Midbrain (tissue), 1 donor: ENCODE data around the gene TP53I11.

Experiments used
- DNase-seq: peaks from one replicate; lab custom pipeline; 2025; lab: John Stamatoyannopoulos, UW

TP53I11 gene

DNA sequence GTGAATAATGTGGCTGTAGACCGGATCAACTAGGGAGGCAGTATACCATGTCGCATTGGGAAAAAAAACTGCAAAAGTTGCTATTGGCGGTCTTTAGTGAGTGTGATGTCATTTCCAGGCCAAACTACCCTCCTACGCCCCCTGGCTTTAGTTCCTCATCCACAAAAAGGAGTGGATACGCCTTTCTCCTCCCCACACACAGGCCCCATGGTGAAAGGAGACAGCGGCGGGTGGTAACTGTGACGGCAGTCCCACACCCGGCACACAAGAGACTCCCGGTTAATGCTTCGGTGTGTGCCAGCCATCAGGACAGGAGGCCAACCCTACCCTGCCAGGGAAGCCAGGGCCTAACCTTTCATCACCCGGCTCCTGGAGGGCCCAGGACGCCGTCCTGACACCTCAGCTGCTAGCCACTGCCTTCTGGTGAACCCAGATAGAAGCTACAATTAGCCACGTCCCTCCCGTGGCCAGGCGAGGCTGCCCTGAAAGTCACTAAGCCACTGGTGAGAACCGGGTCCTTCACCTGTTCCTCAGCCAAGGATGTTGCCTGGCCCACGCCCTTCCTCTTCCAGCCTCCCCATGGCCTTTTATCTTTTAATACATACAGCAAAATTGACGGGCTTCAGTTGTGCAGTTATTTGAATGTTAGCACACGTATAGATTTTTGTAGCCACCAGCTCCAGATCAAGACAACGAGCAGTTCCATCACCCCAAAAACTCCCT is 10.8 kb downstream of the TP53I11 start:
- DNase-seq, result no peak

DNA sequence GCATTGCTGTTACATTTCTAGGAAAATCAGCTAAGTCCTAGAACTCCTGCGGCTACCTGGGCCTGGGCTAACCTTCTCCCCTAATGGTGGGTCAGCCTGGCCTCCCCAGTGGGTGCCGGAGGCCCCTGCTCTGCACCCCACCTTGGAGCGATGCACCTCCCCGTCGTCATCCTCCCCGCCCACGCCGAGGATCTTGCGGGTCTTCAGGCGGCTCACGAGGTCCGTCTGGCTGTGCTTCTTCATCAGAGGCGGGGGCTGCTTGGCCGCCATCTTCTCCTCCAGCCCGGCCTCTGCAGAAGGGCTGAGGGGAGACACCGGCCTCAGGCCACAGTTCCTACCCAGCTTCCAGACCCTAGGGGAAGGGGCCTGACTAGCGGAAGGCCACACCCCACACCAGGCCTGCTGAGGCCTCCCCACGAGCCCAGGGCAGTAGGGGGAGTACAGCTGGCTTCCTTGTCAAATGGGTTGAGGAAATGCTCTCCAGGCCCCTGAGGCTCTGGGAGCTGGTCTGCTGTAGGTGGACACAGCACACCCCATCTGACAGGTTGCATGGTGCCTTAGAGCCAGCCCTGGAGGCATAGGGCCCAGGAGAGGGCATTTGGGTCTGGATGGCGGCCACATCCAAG is 12.5 kb downstream of the TP53I11 start:
- DNase-seq, result no peak

GRCh38 chr11:44936951-44937543 is 13.6 kb downstream of the TP53I11 start:
- no peak for DNase-seq

- DNase-seq, result peak; percentile 83
Measured at GRCh38 chr11:44936525-44936924, 14.2 kb downstream of the TP53I11 start.

DNA sequence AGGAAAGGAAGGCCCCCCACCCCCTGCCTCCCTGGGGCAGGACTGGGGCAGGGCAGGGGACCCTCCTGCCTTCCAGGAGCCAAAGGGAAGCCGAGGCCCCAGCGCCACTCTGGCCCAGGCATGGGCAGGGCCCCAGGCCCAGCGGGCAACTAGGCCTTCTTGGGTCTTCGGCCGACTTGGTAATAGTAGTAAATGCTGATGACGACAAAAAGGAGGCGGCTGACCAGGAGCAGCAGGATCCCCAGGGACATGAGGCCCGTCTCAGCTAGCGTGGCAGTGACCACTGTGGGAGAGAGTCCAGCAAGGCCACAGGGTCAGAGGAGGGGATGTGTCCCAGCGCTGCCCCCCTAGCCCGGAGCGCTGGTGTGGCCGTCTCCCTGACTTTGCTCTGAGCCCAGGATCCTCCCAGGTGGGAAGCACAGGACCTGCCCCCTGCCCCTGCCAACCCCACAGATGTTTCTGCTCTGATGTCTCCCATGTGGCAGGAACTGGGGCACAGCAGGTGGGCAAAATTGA is 15.9 kb downstream of the TP53I11 start:
- no peak for DNase-seq

DNA sequence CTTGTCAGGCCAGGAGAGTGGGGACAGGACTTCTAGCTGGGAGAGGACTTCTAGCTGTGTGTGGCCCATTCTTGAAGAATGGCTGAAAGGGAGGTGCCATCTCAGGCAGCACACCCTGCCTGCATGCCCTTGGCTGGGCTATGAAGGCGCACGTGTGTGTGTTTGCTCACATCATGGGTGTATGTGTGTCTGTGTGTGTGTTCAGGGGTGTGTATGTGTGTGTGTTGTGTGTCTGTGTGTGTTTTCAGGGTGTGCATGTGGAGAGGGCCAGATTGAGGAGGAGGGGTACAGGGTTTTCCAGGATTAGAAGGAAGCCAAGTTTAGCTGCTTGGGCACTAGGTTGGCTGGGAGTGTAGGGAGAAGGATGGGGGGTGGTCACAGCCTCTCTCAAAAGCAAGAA is 16.6 kb downstream of the TP53I11 start:
- DNase-seq, result no peak

DNA sequence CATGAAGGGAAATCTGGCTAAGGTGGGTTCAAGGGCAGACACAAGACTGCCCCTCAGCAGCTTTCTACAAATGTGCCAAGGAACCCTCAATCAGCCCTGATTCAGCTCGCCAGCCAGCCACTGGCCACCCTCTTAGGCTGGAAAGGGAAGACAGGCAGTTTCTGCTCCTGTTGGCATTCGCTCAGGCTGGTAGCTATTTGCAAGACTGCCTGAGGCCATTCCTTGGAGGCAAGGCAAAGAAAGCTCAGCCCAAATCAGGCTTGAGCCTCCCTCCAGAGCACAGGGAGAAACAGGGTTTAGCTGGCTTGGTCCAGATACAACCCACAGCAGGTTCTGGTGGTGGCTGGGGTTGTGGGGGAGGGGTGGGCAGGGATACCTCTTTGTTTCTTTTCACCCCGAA is 19.2 kb downstream of the TP53I11 start:
- no peak for DNase-seq

GRCh38 chr11:44930588-44931302 is 19.9 kb downstream of the TP53I11 start:
- DNase-seq, result no peak

GRCh38 chr11:44928816-44929215 is 21.9 kb downstream of the TP53I11 start:
- no peak for DNase-seq

GRCh38 chr11:44928144-44928543 is 22.5 kb downstream of the TP53I11 start:
- DNase-seq, result no peak

DNA sequence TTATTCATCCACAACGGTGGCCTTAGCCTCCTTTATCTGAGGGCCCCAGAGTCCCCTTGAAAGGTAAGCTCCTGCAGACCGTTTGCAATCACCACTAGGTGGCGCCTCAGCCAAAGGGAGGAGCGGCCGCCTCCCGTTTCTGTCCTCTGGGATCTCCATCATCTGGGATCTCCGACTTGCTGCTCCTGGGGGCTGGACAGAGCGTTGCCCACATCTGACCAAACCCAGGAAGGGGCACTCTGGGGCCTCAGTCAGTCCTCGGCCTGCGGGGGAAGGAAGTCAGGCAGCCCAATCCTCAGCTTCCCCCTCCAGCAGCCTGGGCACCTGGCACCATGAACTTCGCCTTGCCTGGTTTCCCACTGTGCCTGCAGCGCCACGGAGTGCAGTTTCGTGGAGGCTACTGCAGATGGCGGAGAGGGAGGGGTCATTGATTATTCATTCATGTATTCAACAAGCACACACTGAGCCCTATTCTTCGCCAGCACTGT is 23.5 kb downstream of the TP53I11 start:
- DNase-seq, result peak; percentile 87

DNA sequence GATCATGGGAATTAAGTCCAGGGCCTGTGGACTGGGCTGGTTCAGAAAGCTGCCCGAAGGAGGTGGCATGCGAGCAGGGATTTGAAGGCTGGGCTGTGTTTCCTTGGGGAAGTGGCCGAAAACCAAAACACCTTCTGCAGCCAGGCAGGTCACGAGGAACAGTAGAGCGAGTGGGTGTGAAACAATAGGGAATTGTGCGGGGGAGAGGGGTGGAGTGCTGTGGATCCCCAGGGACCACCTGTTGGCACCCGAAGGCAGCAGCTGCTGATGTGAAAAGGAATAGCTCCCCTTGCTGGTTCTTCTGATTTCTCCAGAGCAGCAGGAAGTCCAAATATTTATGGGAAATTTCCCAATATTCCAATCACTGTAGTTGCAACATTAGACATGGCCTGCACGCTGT is 24.6 kb downstream of the TP53I11 start:
- no peak for DNase-seq

- DNase-seq, result no peak
Measured at GRCh38 chr11:44923806-44924205, 26.9 kb downstream of the TP53I11 start.

DNA sequence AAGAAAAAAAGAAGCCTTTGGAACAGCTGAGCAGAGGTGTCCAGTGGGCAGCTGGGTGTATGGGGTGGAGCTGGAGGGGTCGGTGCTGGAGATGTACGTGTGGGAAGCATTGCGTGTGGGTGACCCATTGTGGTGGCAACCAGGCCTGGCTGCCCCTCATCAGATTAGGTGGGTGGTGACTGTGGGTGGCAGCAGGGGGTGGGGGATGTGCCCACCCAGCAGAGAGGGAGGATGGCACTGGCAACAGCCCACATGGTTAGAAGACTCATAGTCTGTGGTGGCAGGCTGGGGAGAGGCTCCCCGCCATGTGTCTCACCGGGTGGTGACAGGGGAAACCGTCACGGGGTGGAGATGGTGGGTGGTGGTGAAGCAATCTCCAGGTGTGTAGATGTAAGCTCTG is 27.6 kb downstream of the TP53I11 start:
- no peak for DNase-seq

DNA sequence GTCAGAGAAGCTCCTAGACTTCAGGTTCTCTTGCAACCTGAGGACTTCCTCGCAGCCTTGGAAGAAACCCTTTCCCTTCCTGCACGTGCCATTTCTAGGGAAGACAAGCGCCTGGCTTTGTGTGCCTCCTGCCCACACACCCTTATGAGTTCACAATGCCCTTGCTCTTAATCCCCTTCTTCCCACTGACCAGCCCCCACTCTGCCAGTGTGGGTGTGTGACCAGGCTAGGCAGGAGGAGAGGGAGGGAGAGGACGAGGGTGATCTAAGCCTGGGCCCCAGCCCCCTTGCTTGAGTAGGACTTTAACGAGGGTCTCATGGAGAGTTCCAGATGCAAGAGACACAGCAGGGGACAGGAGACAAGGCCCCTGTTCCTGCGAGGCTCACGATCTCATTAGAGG is 30.2 kb downstream of the TP53I11 start:
- no peak for DNase-seq

GRCh38 chr11:44917741-44918140 is 32.9 kb downstream of the TP53I11 start:
- DNase-seq, result no peak

- DNase-seq, result no peak
Measured at GRCh38 chr11:44916801-44917385, 33.8 kb downstream of the TP53I11 start.

- no peak for DNase-seq
Measured at GRCh38 chr11:44916331-44916730, 34.4 kb downstream of the TP53I11 start.

GRCh38 chr11:44915621-44916020 is 35.1 kb downstream of the TP53I11 start:
- no peak for DNase-seq

- DNase-seq, result no peak
Measured at GRCh38 chr11:44915004-44915403, 35.7 kb downstream of the TP53I11 start.

- DNase-seq, result no peak
Measured at GRCh38 chr11:44914105-44914504, 36.6 kb downstream of the TP53I11 start.

- DNase-seq, result no peak
Measured at GRCh38 chr11:44913502-44913901, 37.2 kb downstream of the TP53I11 start.
